LNCaP clone FGC (cell line): Measurements from ENCODE around the gene NT5DC1.

Experiments
- DNase-seq: peaks from one replicate; pipeline ENCODE4 v3.0.0-alpha.2; 2011; ENCODE audit warnings: low read depth
- H3K4me3 ChIP-seq: 2 replicates; pipeline ENCODE4 v1.5.1; 2011; ENCODE audit warnings: mild to moderate bottlenecking, low read depth, low read length, control low read depth
- TF ChIP-seq, protein P1 (sequence below): IDR thresholded peaks from 2 replicates; pipeline ENCODE4 v1.5.1; 2012; ENCODE audit warnings: mild to moderate bottlenecking; ENCODE audit not compliant: control insufficient read depth, insufficient read depth; ENCODE audit errors: extremely low read depth

The NT5DC1 gene

DNA sequence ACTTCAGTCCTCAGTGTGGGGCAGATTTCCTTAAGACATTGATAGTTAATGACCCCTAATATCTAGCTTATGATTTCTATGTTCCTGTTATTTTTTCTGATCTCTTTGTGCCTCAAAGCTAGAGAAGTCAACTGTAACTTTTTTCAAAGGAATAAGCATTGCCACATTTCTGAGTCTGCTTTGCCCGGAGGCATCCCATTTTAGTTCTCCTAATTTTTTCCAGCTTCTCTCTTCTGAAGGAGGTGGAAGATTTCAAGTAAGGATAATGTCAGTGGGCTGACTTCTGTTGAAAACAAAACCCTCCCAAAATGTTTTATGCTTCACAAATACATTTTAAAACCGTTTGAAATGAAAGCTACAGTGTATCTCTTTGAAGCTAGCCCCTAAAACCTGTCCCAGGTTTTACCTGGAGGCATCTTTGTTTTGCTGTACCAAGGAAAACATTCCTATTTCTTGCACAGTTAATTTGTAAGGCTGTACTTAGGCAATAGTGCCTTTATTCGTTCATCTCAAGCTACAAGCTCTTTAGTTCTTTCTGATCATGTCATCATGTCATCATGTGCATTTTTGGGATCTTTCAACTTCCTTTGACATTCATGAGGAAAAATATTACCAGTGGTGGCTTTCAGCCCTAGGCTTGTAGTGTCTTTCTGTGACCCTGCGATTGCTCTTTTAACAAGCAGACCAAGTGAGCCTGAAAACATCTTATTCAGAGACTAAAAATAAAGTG is 107.6 kb downstream of the NT5DC1 start:
- H3K4me3 ChIP-seq = no peak overlapping the region
- no peak for DNase-seq
- TF ChIP-seq, protein P1, sequence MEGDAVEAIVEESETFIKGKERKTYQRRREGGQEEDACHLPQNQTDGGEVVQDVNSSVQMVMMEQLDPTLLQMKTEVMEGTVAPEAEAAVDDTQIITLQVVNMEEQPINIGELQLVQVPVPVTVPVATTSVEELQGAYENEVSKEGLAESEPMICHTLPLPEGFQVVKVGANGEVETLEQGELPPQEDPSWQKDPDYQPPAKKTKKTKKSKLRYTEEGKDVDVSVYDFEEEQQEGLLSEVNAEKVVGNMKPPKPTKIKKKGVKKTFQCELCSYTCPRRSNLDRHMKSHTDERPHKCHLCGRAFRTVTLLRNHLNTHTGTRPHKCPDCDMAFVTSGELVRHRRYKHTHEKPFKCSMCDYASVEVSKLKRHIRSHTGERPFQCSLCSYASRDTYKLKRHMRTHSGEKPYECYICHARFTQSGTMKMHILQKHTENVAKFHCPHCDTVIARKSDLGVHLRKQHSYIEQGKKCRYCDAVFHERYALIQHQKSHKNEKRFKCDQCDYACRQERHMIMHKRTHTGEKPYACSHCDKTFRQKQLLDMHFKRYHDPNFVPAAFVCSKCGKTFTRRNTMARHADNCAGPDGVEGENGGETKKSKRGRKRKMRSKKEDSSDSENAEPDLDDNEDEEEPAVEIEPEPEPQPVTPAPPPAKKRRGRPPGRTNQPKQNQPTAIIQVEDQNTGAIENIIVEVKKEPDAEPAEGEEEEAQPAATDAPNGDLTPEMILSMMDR = no peak

DNA sequence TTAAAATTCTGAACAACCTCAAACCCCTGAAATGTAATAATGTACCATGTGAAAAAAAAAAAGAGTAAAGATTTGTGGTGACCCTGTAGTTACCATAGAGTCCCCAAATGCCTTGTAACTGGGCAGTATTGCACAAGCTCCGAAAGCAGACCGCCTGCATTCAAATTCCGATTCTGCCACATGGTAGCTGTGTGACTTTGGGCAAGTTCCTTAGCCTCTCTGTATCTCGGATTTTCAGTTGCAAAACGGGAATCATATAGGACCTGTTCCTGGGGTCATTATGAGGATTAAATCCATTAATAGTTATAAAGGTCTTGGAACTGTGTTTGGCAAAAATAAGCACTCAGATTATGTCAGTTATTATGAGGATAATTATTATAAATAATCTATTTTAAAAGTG is 109.7 kb downstream of the NT5DC1 start:
- no peak for DNase-seq
- TF ChIP-seq, protein P1 = no peak

DNA sequence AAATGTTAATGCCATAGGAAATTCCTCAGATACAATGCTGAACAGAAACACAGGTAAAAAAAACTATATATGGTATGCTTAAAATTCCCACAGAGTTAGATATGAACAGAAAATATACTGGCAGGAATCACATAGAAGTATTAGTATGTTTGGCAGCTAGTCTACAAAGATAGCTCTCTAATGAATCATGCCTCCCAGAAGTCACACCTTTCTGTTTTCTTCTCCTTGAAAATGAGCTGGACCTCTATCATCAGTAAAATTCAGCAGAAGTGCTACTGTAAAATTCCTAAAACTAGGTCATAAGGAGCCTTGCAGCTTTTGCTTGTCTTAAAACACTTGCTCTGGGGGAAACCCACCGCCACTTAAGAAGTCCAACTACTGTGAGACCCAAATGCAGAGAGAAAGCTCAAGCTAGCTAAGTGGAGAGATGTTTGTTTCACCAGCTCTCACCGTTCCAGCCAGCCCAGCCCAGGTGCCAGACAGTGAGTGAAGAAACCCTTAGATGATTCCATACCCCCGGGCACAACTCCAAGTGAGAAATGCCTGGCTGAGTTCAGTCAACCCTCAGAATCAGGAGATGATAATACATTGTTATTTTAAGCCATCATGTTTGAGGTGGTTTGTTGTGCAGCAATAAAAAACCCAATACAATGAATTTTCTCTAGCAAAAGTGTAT is 110.2 kb downstream of the NT5DC1 start:
- H3K4me3 ChIP-seq = no peak overlapping the region
- TF ChIP-seq, protein P1 = no peak
- DNase-seq = peak; percentile 40

More for the DNA sequence above, 109.7 kb downstream of the NT5DC1 start:
- H3K4me3 ChIP-seq = no peak overlapping the region

DNA sequence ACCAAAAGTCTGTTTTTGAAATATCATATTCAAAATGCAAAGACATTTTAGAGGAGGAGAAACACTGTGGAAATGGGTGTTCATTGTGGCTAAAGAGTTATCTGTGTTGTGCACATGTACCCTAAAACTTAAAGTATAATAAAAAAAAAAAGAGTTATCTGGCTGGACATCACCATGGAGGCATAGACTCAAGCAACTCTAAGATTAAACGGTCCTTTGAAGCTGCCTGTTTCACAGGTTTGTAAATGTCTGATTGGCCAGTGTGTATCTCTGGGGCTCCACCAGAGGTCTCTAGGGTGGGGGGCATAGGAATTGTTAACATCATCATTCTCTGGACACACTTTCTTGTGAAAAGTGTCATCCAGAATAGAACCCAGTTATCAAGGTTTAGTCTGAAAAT is 114.0 kb downstream of the NT5DC1 start:
- TF ChIP-seq, protein P1 = no peak
- H3K4me3 ChIP-seq = no peak overlapping the region
- DNase-seq = no peak

DNA sequence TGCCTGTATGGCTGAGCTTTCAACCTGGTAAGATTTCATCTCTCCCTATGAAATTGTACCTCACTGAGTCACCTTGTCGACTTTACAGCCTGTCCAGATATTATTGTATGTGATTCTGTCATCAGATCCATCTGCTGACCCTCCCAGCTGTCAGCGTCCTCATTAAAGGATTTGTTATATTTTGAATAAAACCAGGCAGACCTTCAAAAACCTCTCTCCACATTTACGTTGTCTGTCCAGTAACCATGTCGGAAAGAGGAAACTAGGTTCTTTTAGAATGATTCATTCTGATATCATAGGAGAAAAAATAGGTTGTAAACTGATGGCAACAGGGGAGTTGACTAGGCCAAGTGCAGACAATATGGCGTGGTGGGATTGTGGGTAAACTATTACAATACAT is 114.8 kb downstream of the NT5DC1 start:
- TF ChIP-seq, protein P1 = no peak
- DNase-seq = no peak
- no peak overlapping the region for H3K4me3 ChIP-seq

DNA sequence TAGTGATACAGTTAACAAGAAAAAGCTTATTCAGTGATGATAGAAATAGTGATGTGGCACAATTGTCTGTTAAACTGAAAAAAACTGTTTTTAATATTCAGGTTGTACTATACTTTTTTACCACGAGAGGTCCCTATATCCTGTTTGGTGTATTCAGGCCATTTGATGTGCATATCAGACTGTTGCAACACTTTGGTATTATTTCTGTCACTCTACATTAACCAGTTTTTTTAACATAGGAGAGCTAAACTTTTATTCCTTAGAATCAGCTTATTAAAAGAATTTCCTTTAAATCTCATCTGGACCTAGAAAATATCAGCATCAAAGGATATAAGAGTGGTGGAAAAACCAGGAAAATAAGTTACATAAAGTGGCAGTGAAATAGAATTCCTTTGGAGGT is 116.4 kb downstream of the NT5DC1 start:
- TF ChIP-seq, protein P1 = peak; percentile 31
- no peak for DNase-seq
- H3K4me3 ChIP-seq = no peak overlapping the region
